ENCODE data around the gene ATG4D. TPM values are rescaled to one million over a fixed set of nuclear protein-coding genes. Genes with fewer than 3 reads are reported as not detected.

The ATG4D gene
- total and polyA plus RNA-seq, 2 of the 4 experiments (the other 2 are of a cell fraction), result 8.2 to 21.8 TPM

GRCh38 chr19:10560154-10560553, 16.4 kb downstream of the ATG4D start:
- peaks cover 13 to 21% of the 10 kb centered on the region in 2 experiments for H3K79me1 ChIP-seq (ENCODE audit: low read depth in 1 of 2, low read length in 2 of 2)
- ATAC-seq (ENCODE audit: low read depth) (no peak), DNase-seq (no peak)
- no peak for TF ChIP-seq MXI1 (IDR thresholded peaks at IDR 0.05; ENCODE audit: borderline replicate concordance, low read depth, low read length)
- TF ChIP-seq SMC3 (IDR thresholded peaks at IDR 0.05; ENCODE audit: low read depth, low read length), result no peak
- TF ChIP-seq NFE2L2 (IDR thresholded peaks at IDR 0.05; ENCODE audit: low read depth, low read length), result no peak
- no peak for TF ChIP-seq RCOR1 (IDR thresholded peaks at IDR 0.05; ENCODE audit: insufficient replicate concordance, low read length)
- TF ChIP-seq CEBPB (IDR thresholded peaks at IDR 0.05; ENCODE audit: low read depth, low read length), result no peak
- TF ChIP-seq, protein P1, sequence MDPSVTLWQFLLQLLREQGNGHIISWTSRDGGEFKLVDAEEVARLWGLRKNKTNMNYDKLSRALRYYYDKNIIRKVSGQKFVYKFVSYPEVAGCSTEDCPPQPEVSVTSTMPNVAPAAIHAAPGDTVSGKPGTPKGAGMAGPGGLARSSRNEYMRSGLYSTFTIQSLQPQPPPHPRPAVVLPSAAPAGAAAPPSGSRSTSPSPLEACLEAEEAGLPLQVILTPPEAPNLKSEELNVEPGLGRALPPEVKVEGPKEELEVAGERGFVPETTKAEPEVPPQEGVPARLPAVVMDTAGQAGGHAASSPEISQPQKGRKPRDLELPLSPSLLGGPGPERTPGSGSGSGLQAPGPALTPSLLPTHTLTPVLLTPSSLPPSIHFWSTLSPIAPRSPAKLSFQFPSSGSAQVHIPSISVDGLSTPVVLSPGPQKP (IDR thresholded peaks at IDR 0.05; ENCODE audit: borderline replicate concordance, low read depth, low read length), result no peak
- no peak for TF ChIP-seq RAD21 (IDR thresholded peaks at IDR 0.05; ENCODE audit: low read length)
- TF ChIP-seq BHLHE40 (IDR thresholded peaks at IDR 0.05; ENCODE audit: low read depth, low read length), result no peak
- TF ChIP-seq, protein P2, sequence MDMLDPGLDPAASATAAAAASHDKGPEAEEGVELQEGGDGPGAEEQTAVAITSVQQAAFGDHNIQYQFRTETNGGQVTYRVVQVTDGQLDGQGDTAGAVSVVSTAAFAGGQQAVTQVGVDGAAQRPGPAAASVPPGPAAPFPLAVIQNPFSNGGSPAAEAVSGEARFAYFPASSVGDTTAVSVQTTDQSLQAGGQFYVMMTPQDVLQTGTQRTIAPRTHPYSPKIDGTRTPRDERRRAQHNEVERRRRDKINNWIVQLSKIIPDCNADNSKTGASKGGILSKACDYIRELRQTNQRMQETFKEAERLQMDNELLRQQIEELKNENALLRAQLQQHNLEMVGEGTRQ (IDR thresholded peaks at IDR 0.05; ENCODE audit: low read depth, low read length), result no peak
- no peak for TF ChIP-seq MAZ (IDR thresholded peaks at IDR 0.05; ENCODE audit: borderline replicate concordance, low read depth, low read length)
- no peak for TF ChIP-seq POLR2A (IDR thresholded peaks at IDR 0.05; ENCODE audit: low read depth, low read length)
- no peak for TF ChIP-seq RFX5 (IDR thresholded peaks at IDR 0.05; ENCODE audit: low read depth, low read length)
- TF ChIP-seq MAFK (IDR thresholded peaks at IDR 0.05; ENCODE audit: low read depth, low read length), result no peak
- no peak for TF ChIP-seq CTCF (conservative IDR thresholded peaks at IDR 0.05; ENCODE audit: low read depth, low read length)
- no peak for TF ChIP-seq FOS (IDR thresholded peaks at IDR 0.05; ENCODE audit: low read depth, low read length)
- TF ChIP-seq CHD1 (IDR thresholded peaks at IDR 0.05; ENCODE audit: low read depth, low read length), result no peak
- H3K27ac ChIP-seq (ENCODE audit: insufficient read depth, low read length), result no peak overlapping the region
- H2BK5ac ChIP-seq (ENCODE audit: low read depth, low read length, poor library complexity, severe bottlenecking), result no peak overlapping the region
- peaks cover 46% of the 10 kb centered on the region for H3K36me3 ChIP-seq (ENCODE audit: control insufficient read depth, insufficient read depth, low read length)
- intact Hi-C loops (cut with micrococcal nuclease), result no loop called here
- 90% methylated on average over 5 of the region's 7 CpGs; no CpG with 5 or more reads in 1 of the 2 experiments for WGBS, 2 experiments (ENCODE audit: extremely low coverage in 2 of 2, insufficient read length in 1 of 2)
- H2AK5ac ChIP-seq (ENCODE audit: low read depth, low read length), result no peak overlapping the region
- ChIA-PET POLR2A (ENCODE audit: unreplicated experiment) (no interaction called here), CTCF (no interaction called here)
- no peak overlapping the region for H3K4me3 ChIP-seq (ENCODE audit: insufficient read depth, low read depth, low read length)
- H2AK9ac ChIP-seq (replicated peaks; ENCODE audit: low read depth, low read length, poor library complexity), result no peak overlapping the region
- no TSS peak for BruUV-seq (replicated peaks)
- no peak overlapping the region for H3K18ac ChIP-seq (ENCODE audit: low read depth, low read length)
- H3K23ac ChIP-seq (ENCODE audit: low read depth, low read length), result no peak overlapping the region
- dilution Hi-C loops (cut with HindIII; ENCODE audit: low sequenced_read_pairs, unreplicated experiment), result no loop called here
- H3K14ac ChIP-seq (replicated peaks; ENCODE audit: low read depth, low read length), result no peak overlapping the region
- H3K27me3 ChIP-seq (ENCODE audit: control insufficient read depth, insufficient read depth, low read length), result no peaks in the 10 kb centered on the region
- in situ Hi-C loops (cut with MboI; ENCODE audit: low sequenced_read_pairs), result no loop called here
- H3K4me1 ChIP-seq (ENCODE audit: control insufficient read depth, insufficient read depth, low read length), result no peaks in the 10 kb centered on the region
- no peak overlapping the region for H4K8ac ChIP-seq (ENCODE audit: low read depth in 2 of 2, low read length in 2 of 2)
- no peak overlapping the region for H2BK120ac ChIP-seq (ENCODE audit: low read depth, low read length)
- no peak overlapping the region for H4K5ac ChIP-seq (ENCODE audit: low read depth, low read length)
- H3K9ac ChIP-seq (ENCODE audit: low read depth, low read length), result no peak overlapping the region
- H2AFZ ChIP-seq (replicated peaks; ENCODE audit: low read length, poor library complexity), result no peak overlapping the region
- no peak overlapping the region for H4K91ac ChIP-seq (ENCODE audit: insufficient read depth, low read depth, low read length)
- no peaks in the 10 kb centered on the region for H3K9me3 ChIP-seq (ENCODE audit: control insufficient read depth, insufficient read depth, low read length)
- no peaks in the 10 kb centered on the region for H4K20me1 ChIP-seq (ENCODE audit: insufficient read depth, low read length)
- no peak overlapping the region for H3K4me2 ChIP-seq (ENCODE audit: low read depth, low read length)
- no peak overlapping the region for H3K56ac ChIP-seq (ENCODE audit: extremely low read depth, insufficient read depth, low read length)
- H2BK20ac ChIP-seq (ENCODE audit: low read depth, low read length), result no peak overlapping the region
- H3K4ac ChIP-seq (ENCODE audit: low read depth, low read length), result no peak overlapping the region
- H2BK15ac ChIP-seq (ENCODE audit: low read depth, low read length), result no peak overlapping the region
- H3K9me1 ChIP-seq (ENCODE audit: insufficient read depth, low read length), result no peaks in the 10 kb centered on the region
